Measurements from ENCODE around the gene SLC11A2.

The SLC11A2 gene

DNA sequence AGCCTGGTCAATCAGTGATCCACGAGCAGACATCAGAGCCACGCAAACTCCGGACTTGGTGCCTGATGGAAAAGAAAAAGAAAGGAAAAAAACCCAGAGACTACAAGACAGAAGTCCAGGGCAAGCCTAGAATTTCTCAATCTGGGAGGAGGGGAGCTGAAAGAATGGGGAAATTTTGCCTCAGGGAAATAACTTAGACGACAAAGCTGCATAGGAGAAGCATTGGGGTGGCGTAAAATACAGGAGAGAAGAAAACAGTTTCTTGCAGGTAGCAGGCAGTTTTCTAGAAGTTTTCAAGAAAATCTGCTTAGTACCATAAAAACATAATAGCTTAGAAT lies 2.6 kb upstream of the SLC11A2 start:
- no peak for TF ChIP-seq FOXP2 (optimal IDR thresholded peaks at IDR 0.05; ENCODE audit: borderline replicate concordance, extremely low read depth, extremely low read length, insufficient read depth)
- TF ChIP-seq POLR2AphosphoS5 (IDR thresholded peaks at IDR 0.05; ENCODE audit: low read depth, low read length): no peak
- TF ChIP-seq, protein P1, sequence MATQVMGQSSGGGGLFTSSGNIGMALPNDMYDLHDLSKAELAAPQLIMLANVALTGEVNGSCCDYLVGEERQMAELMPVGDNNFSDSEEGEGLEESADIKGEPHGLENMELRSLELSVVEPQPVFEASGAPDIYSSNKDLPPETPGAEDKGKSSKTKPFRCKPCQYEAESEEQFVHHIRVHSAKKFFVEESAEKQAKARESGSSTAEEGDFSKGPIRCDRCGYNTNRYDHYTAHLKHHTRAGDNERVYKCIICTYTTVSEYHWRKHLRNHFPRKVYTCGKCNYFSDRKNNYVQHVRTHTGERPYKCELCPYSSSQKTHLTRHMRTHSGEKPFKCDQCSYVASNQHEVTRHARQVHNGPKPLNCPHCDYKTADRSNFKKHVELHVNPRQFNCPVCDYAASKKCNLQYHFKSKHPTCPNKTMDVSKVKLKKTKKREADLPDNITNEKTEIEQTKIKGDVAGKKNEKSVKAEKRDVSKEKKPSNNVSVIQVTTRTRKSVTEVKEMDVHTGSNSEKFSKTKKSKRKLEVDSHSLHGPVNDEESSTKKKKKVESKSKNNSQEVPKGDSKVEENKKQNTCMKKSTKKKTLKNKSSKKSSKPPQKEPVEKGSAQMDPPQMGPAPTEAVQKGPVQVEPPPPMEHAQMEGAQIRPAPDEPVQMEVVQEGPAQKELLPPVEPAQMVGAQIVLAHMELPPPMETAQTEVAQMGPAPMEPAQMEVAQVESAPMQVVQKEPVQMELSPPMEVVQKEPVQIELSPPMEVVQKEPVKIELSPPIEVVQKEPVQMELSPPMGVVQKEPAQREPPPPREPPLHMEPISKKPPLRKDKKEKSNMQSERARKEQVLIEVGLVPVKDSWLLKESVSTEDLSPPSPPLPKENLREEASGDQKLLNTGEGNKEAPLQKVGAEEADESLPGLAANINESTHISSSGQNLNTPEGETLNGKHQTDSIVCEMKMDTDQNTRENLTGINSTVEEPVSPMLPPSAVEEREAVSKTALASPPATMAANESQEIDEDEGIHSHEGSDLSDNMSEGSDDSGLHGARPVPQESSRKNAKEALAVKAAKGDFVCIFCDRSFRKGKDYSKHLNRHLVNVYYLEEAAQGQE (IDR thresholded peaks at IDR 0.05; ENCODE audit: insufficient read depth in 1 of 2, low read depth in 2 of 2, low read length in 2 of 2): no peak
- no peak for TF ChIP-seq SIN3A (IDR thresholded peaks at IDR 0.05; ENCODE audit: borderline replicate concordance, insufficient read depth, low read length)
- TF ChIP-seq TAF1 (IDR thresholded peaks at IDR 0.05; ENCODE audit: borderline replicate concordance, insufficient read depth, low read length): no peak

DNA sequence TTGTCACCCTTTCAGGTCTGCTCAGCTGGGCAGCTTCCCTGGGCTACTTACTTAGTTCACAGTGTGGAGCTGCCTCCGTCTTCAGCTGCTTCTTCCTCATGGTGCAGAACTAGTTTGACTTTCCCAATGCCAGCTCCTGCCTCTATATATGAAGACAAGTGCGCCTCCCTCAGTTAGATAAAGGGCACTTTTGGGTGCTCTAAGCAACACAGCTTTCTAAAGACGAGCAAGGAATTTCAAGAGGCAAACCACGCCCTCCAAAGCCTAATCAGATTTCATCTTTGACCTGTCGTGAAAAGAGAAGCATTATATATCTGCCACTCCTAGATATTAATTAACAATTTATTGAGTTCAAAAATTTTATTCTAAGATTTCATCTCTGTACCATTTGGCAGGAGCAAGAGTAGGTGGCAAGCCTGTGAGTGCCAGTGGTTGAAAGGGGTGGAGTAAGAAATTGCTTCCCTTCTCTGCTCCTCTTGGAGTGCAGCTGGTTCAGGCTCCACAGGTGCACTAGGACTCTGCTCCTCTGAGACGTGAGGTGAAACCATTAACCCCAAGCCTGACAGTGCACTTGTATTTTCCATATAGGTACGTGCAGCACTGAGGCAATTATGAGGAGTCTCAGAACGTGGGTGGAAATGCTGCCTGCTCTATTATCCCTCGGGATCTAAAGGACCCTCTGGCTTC lies 2.1 kb upstream of the SLC11A2 start:
- TF ChIP-seq SIN3A (IDR thresholded peaks at IDR 0.05; ENCODE audit: borderline replicate concordance, insufficient read depth, low read length) (no peak), POLR2AphosphoS5 (IDR thresholded peaks at IDR 0.05; ENCODE audit: low read depth, low read length) (no peak), FOXP2 (optimal IDR thresholded peaks at IDR 0.05; ENCODE audit: borderline replicate concordance, extremely low read depth, extremely low read length, insufficient read depth) (no peak), TAF1 (IDR thresholded peaks at IDR 0.05; ENCODE audit: borderline replicate concordance, insufficient read depth, low read length) (no peak)
- TF ChIP-seq, protein P1 (IDR thresholded peaks at IDR 0.05; ENCODE audit: insufficient read depth in 1 of 2, low read depth in 2 of 2, low read length in 2 of 2): no peak

DNA sequence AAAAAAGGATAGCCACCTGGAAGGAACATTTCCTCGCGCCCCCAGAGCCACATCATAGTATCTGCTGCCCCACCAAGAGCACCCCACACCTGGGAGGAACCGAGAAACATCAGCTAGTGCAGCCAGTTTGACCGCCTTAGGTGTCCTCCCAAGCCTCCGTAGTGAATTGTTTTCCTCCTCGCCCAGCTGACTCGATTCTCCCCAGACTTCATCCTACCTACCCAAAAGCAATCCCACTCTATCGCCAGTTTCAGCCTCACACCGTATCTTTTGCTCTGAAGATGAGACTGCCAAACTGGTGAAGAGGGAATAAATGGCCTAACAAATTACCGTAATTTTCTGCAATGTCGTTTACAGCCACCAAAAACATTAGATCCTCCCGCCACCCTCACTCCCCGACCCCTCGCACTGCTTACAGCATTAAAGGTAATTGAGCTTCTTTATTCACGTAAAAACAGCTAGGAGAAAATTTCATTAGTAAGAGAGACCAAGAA lies 1.2 kb upstream of the SLC11A2 start:
- TF ChIP-seq FOXP2 (optimal IDR thresholded peaks at IDR 0.05; ENCODE audit: borderline replicate concordance, extremely low read depth, extremely low read length, insufficient read depth): no peak
- no peak for TF ChIP-seq TAF1 (IDR thresholded peaks at IDR 0.05; ENCODE audit: borderline replicate concordance, insufficient read depth, low read length)
- no peak for TF ChIP-seq POLR2AphosphoS5 (IDR thresholded peaks at IDR 0.05; ENCODE audit: low read depth, low read length)
- TF ChIP-seq, protein P1 (IDR thresholded peaks at IDR 0.05; ENCODE audit: insufficient read depth in 1 of 2, low read depth in 2 of 2, low read length in 2 of 2): no peak
- TF ChIP-seq SIN3A (IDR thresholded peaks at IDR 0.05; ENCODE audit: borderline replicate concordance, insufficient read depth, low read length): no peak

DNA sequence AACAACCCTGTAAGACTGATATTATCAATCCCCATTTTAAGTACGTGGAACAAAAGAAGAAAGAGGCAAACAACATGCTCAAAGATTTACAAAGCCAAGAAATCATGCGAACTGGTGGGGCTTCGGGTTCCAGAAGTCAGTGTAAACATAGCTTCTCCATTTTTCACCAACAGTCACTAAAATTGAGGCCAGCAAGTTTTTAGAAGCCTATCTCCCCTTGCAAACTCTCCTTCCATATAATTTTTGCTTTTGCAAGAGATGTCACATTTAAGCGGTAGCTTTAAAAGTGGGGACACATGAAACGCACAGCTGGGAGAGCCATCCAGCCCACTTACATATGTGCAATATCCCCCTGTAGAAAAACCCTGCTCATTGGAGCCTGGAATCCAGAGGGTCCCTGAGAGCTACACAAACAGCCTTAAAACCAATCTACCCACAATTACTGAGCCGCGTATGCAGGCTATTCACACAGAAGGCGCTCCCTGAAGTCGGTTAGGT lies 797 bp downstream of the SLC11A2 start:
- TF ChIP-seq FOXP2 (optimal IDR thresholded peaks at IDR 0.05; ENCODE audit: borderline replicate concordance, extremely low read depth, extremely low read length, insufficient read depth) (no peak), SIN3A (IDR thresholded peaks at IDR 0.05; ENCODE audit: borderline replicate concordance, insufficient read depth, low read length) (no peak), POLR2AphosphoS5 (IDR thresholded peaks at IDR 0.05; ENCODE audit: low read depth, low read length) (no peak), TAF1 (IDR thresholded peaks at IDR 0.05; ENCODE audit: borderline replicate concordance, insufficient read depth, low read length) (no peak)
- TF ChIP-seq, protein P1 (IDR thresholded peaks at IDR 0.05; ENCODE audit: insufficient read depth in 1 of 2, low read depth in 2 of 2, low read length in 2 of 2): no peak
